KMS-11 (cell line): ENCODE measurements around the gene UQCRC2.
"Not testable (repeated sequence)": the region's sequence is repeated elsewhere in the genome, so short reads cannot be mapped to it uniquely, and the experiment has no call there.

ENCODE experiments used
- H2AFZ ChIP-seq: fragments of 200-600 bp; sonication (generic); 2 replicates; pipeline ENCODE4 v1.6.1; 2016; ENCODE audit warnings: antibody characterized with exemption, mixed run types, low read depth
- H3K27ac ChIP-seq: fragments of 200-600 bp; sonication (generic); 2 replicates; pipeline ENCODE4 v1.6.1; 2016; ENCODE audit warnings: mild to moderate bottlenecking, mixed run types
- H3K27me3 ChIP-seq: fragments of 200-600 bp; sonication (generic); 2 replicates; pipeline ENCODE4 v1.6.1; 2017; ENCODE audit warnings: mild to moderate bottlenecking, low read depth, mixed run types, moderate library complexity; ENCODE audit not compliant: insufficient read depth
- H3K36me3 ChIP-seq: fragments of 200-600 bp; sonication (generic); 2 replicates; pipeline ENCODE4 v1.6.1; 2017; ENCODE audit warnings: mild to moderate bottlenecking, mixed run types; ENCODE audit not compliant: insufficient read depth
- H3K4me1 ChIP-seq: fragments of 200-600 bp; sonication (generic); 2 replicates; pipeline ENCODE4 v1.6.1; 2016; ENCODE audit warnings: mild to moderate bottlenecking, low read depth, mixed run types; ENCODE audit not compliant: poor library complexity, severe bottlenecking
- H3K4me2 ChIP-seq: fragments of 200-600 bp; sonication (generic); 2 replicates; pipeline ENCODE4 v1.7.0; 2016; ENCODE audit warnings: mild to moderate bottlenecking, mixed run types
- H3K4me3 ChIP-seq: fragments of 200-600 bp; sonication (generic); IDR thresholded peaks from 2 replicates; pipeline ENCODE4 v1.6.1; 2017; ENCODE audit warnings: low read depth, low read length, mixed read lengths; ENCODE audit not compliant: insufficient read depth
- H3K79me2 ChIP-seq: fragments of 200-600 bp; sonication (generic); 2 replicates; pipeline ENCODE4 v1.6.1; 2016; ENCODE audit warnings: low read depth, mixed run types; ENCODE audit not compliant: insufficient read depth
- H3K9ac ChIP-seq: fragments of 200-600 bp; sonication (generic); 2 replicates; pipeline ENCODE4 v1.6.1; 2016; ENCODE audit warnings: mild to moderate bottlenecking, mixed run types
- H4K20me1 ChIP-seq: fragments of 200-600 bp; sonication (generic); 2 replicates; pipeline ENCODE4 v1.6.1; 2016; ENCODE audit warnings: mild to moderate bottlenecking, mixed run types; ENCODE audit not compliant: insufficient read depth
- TF ChIP-seq, protein P1 (sequence below): fragments of 200-600 bp; sonication (generic); conservative IDR thresholded peaks from 2 replicates; pipeline ENCODE4 v1.6.1; 2017; ENCODE audit warnings: low read depth, mild to moderate bottlenecking, antibody characterized with exemption, low read length, moderate library complexity, mixed read lengths

The UQCRC2 gene

DNA sequence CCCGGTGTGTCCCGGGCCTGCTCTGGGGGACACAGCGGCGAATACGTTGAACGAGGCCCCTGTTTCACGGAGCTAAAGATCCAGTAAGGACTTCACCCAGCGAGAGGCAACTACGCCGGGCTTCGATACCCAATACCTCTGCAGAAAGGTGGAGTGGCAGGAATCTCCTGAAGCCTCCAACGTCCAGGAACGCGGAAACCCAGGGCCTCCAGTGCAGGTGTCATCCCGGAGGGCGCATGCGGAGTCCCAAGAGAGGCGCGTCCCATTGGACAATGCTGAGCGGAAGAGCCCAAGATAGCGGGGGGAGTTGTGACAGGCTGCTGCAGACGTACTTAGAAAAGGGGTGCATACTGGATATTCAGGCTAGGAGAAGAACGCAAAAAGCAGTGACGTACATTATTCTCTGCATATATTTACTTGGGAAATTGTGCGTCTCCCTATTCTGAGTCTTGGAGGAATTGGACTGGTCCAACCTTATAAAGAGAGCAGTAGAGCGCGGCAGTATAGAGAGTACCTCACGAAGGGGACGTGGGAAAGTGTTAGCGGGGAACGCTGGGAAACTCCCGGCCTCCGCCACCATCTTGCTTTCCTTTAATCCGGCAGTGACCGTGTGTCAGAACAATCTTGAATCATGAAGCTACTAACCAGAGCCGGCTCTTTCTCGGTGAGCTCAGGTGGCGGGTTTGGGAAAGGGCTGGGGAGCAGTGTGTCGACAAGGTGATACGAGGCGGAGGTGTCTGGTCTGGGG lies at the start of gene UQCRC2:
UQCRC2 (plus strand) TSS at position 569 of the 748 bp plus-strand sequence; CDS start at position 632, 63 bp downstream.
- H4K20me1 ChIP-seq, result no peaks in the 10 kb centered on the region
- H3K79me2 ChIP-seq, result peaks cover 70% of the 10 kb centered on the region
- peaks cover 65% of the 10 kb centered on the region for H3K4me1 ChIP-seq
- TF ChIP-seq, protein P1, sequence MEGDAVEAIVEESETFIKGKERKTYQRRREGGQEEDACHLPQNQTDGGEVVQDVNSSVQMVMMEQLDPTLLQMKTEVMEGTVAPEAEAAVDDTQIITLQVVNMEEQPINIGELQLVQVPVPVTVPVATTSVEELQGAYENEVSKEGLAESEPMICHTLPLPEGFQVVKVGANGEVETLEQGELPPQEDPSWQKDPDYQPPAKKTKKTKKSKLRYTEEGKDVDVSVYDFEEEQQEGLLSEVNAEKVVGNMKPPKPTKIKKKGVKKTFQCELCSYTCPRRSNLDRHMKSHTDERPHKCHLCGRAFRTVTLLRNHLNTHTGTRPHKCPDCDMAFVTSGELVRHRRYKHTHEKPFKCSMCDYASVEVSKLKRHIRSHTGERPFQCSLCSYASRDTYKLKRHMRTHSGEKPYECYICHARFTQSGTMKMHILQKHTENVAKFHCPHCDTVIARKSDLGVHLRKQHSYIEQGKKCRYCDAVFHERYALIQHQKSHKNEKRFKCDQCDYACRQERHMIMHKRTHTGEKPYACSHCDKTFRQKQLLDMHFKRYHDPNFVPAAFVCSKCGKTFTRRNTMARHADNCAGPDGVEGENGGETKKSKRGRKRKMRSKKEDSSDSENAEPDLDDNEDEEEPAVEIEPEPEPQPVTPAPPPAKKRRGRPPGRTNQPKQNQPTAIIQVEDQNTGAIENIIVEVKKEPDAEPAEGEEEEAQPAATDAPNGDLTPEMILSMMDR, result no peak
- H3K36me3 ChIP-seq, result no peaks in the 10 kb centered on the region; the same call in 1 of the 2 replicates
- H3K27me3 ChIP-seq, result no peaks in the 10 kb centered on the region
- H2AFZ ChIP-seq, result peak within 1 kb of the TSS; percentile 82
- peak within 1 kb of the TSS; percentile 87 for H3K27ac ChIP-seq
- H3K9ac ChIP-seq, result peak within 1 kb of the TSS; percentile 92
- H3K4me3 ChIP-seq, result peak within 1 kb of the TSS; percentile 88
- peak within 1 kb of the TSS; percentile 79 for H3K4me2 ChIP-seq

DNA sequence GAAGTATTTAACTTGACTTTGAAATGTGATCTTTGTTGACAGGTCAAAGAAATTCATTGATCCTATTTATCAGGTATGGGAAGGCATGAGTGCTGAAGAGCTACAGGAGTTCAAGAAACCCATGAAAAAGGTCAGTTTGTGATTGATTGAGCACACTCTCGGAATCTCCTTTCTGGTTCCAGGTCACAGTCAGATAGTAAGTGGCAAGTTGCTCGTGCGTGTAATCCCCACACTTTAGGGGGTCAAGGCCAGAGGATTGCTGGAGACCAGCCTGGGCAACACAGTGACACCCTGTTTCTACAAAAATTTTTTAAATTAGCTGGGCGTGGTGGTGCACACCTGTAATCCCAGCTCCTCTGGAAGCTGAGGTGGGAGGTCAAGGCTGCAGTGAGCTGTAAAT lies 20.5 kb upstream of the UQCRC2 start:
- H3K4me3 ChIP-seq, H3K27me3 ChIP-seq, H3K27ac ChIP-seq, H3K36me3 ChIP-seq, H3K79me2 ChIP-seq, H3K4me2 ChIP-seq, H2AFZ ChIP-seq, H3K4me1 ChIP-seq, H4K20me1 ChIP-seq, H3K9ac ChIP-seq: not testable (repeated sequence)

DNA sequence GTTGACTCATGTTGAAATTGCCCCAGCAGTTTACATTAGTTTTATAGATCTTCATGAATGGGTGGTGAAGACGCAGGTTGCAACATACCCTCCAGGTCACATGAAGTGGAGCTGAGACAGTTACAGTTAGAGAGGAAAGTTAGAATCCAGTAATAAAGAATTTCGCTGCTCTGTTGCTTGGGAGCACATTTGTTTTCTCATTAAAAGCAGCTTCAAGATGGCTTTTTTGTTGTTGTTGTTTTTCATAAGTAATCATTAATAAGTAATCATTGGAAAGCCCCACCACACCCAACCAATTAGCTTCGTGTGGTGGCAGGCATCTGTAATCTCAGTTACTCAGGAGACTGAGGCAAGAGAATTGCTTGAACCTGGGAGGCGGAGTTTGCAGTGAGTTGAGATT lies 19.8 kb upstream of the UQCRC2 start:
- not testable (repeated sequence) for H3K79me2 ChIP-seq, H3K27me3 ChIP-seq, H3K36me3 ChIP-seq, H3K9ac ChIP-seq, H3K4me1 ChIP-seq, H2AFZ ChIP-seq, H3K4me3 ChIP-seq, H3K27ac ChIP-seq, H3K4me2 ChIP-seq, H4K20me1 ChIP-seq

DNA sequence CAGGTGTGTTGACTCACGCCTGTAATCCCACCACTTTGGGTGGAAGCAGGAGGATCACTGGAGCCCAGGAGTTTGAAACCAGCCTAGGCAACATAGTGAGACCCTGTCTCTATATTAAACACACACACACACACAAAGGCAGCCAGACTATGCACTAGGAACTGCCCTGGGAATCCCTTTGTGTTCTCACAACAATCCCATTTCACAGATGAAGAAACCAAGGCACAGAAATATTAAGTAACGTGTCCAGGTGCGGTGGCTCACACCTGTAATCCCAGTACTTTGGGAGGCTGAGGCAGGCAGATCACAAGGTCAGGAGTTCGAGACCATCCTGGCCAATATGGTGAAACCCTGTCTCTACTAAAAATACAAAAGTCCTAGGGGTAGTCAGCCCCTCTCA lies 19.4 kb upstream of the UQCRC2 start:
- H3K36me3 ChIP-seq, H3K27me3 ChIP-seq, H3K4me1 ChIP-seq, H3K4me2 ChIP-seq, H3K27ac ChIP-seq, H3K79me2 ChIP-seq, H3K4me3 ChIP-seq, H2AFZ ChIP-seq, H3K9ac ChIP-seq, H4K20me1 ChIP-seq: not testable (repeated sequence)

DNA sequence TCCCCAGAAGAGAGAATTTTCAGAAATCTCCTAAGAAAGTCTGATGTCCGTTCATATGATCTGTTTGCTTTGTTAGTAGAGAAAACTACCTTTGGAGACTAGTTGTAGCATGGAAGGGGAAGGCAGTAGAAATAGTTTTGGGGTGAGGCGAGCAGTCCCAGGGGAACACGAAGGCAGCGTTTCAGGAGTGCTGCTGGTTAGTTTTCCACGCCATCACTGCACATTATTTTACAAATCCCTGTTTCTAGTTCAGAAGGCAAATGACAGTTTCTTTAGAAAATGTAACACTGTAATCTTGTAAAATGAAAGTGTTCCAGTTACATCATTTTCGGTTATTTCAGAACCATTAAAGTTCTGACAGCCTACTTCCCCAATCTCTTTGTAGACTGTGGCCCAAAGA lies 16.9 kb upstream of the UQCRC2 start:
- H2AFZ ChIP-seq, H3K79me2 ChIP-seq, H4K20me1 ChIP-seq, H3K4me1 ChIP-seq, H3K27me3 ChIP-seq, H3K4me2 ChIP-seq, H3K4me3 ChIP-seq, H3K9ac ChIP-seq, H3K36me3 ChIP-seq, H3K27ac ChIP-seq: not testable (repeated sequence)

DNA sequence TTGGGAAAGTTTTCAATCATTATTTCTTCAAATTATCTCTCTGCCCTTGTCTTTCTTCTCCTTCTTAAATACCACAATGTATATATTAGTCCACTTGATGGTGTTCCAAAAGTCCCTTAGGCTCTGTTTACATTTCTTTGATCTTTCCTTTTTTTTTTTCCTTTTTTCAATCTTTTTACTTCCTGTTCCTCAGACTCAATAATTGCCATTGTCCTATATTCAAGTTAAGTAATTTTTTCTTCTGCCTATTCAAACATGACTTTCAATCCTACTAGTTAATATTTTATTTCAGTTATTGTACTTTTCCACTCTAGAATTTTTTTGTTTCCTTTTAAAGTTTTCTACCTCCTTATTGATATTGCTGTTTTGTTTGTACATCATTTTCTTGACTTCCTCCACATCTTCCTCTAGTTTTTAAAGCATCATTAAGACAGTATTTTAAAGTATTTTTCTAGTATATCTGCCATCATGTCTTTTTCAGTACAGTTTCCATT lies 15.8 kb upstream of the UQCRC2 start:
- TF ChIP-seq, protein P1, result no peak
- H2AFZ ChIP-seq, result no peak overlapping the region
- no peak overlapping the region for H3K9ac ChIP-seq

More for the DNA sequence above, 15.8 kb upstream of the UQCRC2 start:
- Histone ChIP-seq H4K20me1 (no peaks in the 10 kb centered on the region), H3K27ac (no peak overlapping the region), H3K4me2 (no peak overlapping the region), H3K4me3 (no peak overlapping the region), H3K79me2 (no peaks in the 10 kb centered on the region), H3K4me1 (peaks cover 3% of the 10 kb centered on the region), H3K36me3 (no peaks in the 10 kb centered on the region), H3K27me3 (no peaks in the 10 kb centered on the region)
